ES-I3 (cell line): ENCODE results near the gene PRKAG2.

Experiments
- H3K36me3 ChIP-seq: 2 replicates; pipeline ENCODE4 v1.6.1; 2013; ENCODE audit warnings: mild to moderate bottlenecking, low read length, control low read depth, moderate library complexity; ENCODE audit not compliant: insufficient read depth
- H3K4me1 ChIP-seq: 2 replicates; pipeline ENCODE4 v1.6.1; 2013; ENCODE audit warnings: mild to moderate bottlenecking, control low read depth, low read length; ENCODE audit not compliant: insufficient read depth
- H3K9ac ChIP-seq: 2 replicates; pipeline ENCODE4 v1.6.1; 2013; ENCODE audit warnings: low read depth, mild to moderate bottlenecking, low read length, moderate library complexity
- H3K9me3 ChIP-seq: 2 replicates; pipeline ENCODE4 v1.6.1; 2013; ENCODE audit warnings: mild to moderate bottlenecking, low read length, moderate library complexity; ENCODE audit not compliant: control insufficient read depth, insufficient read depth

The PRKAG2 gene

GRCh38 chr7:151815419-151815818 is 61.5 kb downstream of the PRKAG2 start:
- H3K4me1 ChIP-seq: peaks cover 12% of the 10 kb centered on the region; the same call in 1 of the 2 replicates
- no peaks in the 10 kb centered on the region for H3K36me3 ChIP-seq
- H3K9ac ChIP-seq: no peak overlapping the region
- H3K9me3 ChIP-seq: no peaks in the 10 kb centered on the region

DNA sequence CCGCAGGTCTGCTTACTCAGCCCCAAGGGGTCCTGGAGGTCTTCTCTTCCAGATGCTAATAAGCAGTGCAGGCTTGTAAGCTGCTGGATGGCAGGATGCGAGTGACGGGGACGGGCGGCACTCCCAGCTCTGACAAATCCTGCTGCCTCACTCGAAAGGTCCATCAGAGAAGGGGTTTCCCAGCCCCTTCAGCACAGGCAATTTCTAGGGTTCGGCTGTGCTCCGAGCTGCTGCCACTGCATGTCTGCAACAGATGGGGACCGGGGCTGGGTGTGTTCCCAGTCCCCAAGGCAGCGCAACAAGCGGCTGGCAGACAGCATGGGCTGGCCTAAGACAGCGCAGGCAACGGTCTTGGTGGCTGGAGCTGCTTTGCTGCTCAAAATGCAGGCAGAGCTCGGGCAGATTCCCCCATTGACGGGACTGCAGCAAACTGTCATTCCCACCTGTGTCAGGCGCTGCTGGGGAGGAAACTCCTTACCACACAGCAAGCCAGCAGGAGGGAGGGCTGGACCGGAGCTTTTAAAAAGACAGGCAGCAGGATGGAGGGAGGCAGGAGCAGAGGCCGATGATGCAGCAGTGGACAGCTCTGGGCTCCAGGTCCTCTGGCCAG is 62.4 kb downstream of the PRKAG2 start:
- Histone ChIP-seq H3K9ac (no peak overlapping the region), H3K4me1 (peaks cover 12% of the 10 kb centered on the region; the same call in 1 of the 2 replicates), H3K36me3 (no peaks in the 10 kb centered on the region), H3K9me3 (no peaks in the 10 kb centered on the region)

DNA sequence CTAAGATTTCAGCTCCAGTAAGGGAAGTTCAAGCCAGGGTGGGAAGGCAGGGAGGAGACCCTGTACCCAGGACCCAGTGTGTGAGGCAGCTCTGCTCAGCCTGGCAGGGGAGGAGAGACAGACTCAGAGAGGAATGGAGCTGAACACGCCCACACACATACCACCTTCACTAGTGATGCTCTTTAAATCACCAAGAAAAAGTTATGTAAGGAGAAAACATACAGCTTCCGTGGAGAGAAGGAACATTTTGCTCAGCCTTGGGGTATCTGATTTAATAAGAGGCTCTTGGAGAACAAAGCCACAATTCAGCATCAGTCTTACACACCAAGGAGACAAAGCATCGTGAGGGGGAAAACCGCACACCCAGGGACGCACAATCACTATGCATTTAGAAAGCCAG is 62.9 kb downstream of the PRKAG2 start:
- Histone ChIP-seq H3K9ac (no peak overlapping the region), H3K36me3 (no peaks in the 10 kb centered on the region), H3K4me1 (peaks cover 12% of the 10 kb centered on the region; the same call in 1 of the 2 replicates), H3K9me3 (no peaks in the 10 kb centered on the region)

DNA sequence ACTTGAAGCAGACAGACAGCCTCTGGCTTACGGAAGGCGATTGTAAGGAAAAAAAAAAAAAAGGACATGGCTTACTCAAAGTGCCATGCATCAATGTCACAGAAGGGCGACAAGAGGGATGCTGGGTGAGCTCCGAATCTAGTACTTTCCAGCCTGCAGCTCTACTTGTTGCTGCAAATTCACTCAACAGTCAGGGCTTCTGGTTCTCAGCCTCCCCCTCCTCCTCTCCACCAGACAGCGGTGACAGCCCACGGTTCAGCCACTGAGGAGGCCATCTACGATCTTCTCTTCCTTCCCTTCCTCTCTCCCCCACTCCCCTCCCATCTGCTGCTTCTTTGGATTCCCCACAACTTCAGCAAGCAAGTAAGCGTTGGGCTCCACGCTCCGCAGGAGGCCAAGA is 63.5 kb downstream of the PRKAG2 start:
- H3K9ac ChIP-seq: no peak overlapping the region
- H3K36me3 ChIP-seq: no peaks in the 10 kb centered on the region
- H3K9me3 ChIP-seq: no peaks in the 10 kb centered on the region
- H3K4me1 ChIP-seq: peaks cover 12% of the 10 kb centered on the region; the same call in 1 of the 2 replicates

DNA sequence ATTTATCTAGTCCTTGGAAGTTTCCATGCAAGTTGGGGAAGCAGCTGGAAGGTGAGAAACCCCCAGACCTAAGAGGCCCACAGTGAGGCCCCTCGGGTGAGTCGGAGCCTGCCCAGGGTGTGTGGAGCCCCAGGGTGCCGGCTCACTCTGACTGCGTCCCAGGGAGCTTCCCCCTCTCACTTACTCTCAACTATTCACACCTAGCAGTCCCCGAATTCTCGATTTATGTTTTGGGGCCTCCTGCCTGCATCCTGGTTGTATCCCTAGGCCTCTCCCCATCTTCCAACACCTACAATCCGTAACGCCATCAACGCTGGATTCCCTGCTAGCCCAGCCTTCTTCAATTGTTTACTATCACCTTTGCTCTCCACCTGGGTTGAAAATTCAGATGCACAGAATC is 63.9 kb downstream of the PRKAG2 start:
- H3K9ac ChIP-seq: no peak overlapping the region
- H3K4me1 ChIP-seq: peaks cover 12% of the 10 kb centered on the region; the same call in 1 of the 2 replicates
- H3K36me3 ChIP-seq: no peaks in the 10 kb centered on the region
- no peaks in the 10 kb centered on the region for H3K9me3 ChIP-seq

DNA sequence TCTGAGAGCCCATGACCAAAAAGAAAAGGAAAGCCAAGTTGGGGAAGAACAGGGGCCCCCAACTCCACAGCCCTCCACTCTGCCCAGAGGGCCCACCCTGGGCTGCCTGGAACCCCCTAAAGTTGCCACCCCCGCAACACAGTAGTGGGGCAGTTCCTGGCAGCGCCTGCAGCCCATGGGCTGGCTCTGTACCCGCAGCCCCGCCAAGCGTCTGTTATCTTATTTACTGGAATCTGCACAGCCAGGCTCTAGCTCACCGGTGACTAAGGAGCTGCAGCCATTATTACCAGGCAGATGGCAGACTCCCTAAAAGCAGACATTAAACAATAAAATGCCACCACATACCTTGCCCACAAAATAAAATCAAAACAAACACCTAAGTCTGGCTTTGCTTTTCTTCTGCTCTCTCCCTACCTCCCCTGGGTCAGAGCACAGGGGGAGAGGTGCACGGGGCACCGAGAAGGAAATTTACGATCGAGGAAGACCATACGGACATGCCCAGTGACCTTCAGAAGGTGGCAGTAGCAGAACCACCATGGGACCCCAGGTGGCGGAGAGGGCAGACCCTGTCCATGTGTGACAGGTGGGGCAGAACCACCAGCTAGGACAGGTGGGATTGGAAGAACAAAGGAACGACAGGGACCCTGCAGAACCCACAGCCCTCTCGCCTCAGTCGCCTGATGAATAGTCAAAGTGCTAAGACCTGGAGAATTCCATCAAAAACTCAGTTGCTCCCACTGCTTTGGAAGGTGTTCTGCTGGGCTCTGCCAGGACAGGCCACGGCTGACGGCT is 66.3 kb downstream of the PRKAG2 start:
- Histone ChIP-seq H3K4me1 (peaks cover 12% of the 10 kb centered on the region; the same call in 1 of the 2 replicates), H3K9ac (no peak overlapping the region), H3K9me3 (no peaks in the 10 kb centered on the region), H3K36me3 (no peaks in the 10 kb centered on the region)

GRCh38 chr7:151809864-151810170 is 67.1 kb downstream of the PRKAG2 start:
- Histone ChIP-seq H3K9ac (no peak overlapping the region), H3K9me3 (no peaks in the 10 kb centered on the region), H3K4me1 (peaks cover 12% of the 10 kb centered on the region; the same call in 1 of the 2 replicates), H3K36me3 (no peaks in the 10 kb centered on the region)

DNA sequence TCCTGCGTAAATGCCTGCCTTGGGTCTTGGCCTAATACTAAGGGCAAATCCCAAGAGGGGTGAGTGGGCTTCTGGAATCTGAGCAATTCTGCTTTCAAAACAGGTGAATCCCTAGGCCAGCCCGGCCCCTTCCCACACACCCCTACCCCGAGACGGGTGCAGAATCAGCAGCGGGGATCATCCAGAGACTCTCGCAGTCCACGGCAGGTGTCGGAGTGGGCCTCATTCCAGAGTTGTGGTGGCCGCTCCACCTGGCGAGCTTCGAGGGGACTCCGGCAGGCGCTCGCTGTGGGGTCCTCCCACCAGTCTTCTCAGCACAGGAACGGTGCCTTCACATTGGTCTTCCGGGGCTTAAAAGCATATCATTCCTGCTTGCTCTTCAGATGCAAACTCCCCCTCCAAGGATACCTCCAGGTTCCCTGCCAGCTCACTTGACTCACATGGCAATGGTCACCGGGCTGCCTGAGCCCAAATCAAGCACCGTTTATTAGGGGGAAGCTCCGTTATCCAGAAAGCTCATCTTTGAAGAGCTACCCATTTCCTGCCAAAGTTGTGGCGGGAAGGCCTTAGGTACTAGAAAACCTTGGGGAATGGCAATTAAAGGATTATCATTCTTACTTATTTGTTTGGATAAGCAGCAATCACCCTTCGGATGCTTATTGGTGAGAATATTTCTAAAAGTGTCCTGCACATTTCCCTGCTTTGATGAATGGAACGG is 67.6 kb downstream of the PRKAG2 start:
- Histone ChIP-seq H3K36me3 (no peaks in the 10 kb centered on the region), H3K4me1 (peaks cover 12% of the 10 kb centered on the region; the same call in 1 of the 2 replicates), H3K9ac (no peak overlapping the region), H3K9me3 (no peaks in the 10 kb centered on the region)

DNA sequence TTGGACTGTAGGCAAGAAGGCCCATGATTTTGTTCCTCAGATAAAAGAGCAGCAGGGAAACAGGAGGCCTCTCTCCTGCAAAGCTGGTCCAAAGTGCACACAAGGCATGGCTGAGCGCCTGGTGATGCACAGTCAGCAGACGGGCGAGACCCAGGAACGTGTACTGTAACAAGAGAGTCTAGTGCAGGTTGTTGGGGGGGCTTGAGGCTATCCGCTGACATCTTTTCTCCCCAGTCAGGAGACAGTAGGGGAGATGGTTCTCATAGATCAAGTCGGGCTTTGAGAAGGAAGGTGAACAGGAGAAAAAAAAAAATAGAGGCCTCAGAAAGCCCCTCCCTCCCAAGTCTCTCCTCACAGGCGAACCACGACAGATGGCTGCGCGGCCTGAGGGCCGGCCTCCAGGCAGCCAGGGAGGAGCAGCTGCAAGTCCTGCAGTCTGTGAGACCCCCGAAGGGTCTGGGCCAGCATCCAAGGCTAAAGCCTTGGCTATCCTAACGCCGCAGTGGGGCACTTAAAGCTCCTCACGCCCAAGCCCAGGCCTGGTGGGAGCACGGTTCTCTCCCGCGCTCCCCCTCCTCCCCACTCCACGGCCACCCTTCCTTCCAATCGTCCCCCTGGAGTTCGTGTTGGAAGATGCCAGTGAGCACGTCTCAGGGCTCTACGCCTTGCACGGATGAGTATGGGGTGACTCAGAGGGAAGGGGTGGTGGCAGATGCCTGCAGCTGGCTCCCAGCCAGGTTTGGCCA is 68.3 kb downstream of the PRKAG2 start:
- H3K9ac ChIP-seq: no peak overlapping the region
- no peaks in the 10 kb centered on the region for H3K36me3 ChIP-seq
- 0 out of 2 replicates have a peak, but pooled peaks cover 6% of the 10 kb centered on the region for H3K4me1 ChIP-seq
- H3K9me3 ChIP-seq: no peaks in the 10 kb centered on the region

DNA sequence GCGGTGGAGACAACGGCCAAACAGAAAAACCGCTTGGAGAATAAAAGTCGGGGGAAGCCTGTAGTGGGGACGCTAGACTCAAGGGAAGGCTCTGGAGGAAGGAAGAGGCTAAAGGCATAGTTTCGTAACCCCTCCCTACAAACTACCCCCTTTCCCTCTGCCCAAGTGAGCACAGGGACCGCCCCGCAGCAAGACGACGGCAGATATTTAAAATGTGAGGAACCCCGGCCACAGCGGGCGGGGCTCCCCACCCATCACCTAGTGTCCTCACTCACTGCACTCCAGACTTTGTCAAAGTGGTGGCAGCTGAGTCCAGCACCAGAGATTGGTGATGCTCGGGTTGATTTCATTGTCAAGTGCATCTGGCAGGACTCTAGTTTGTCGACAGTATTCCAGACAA is 69.1 kb downstream of the PRKAG2 start:
- no peak overlapping the region for H3K9ac ChIP-seq
- no peaks in the 10 kb centered on the region for H3K36me3 ChIP-seq
- H3K4me1 ChIP-seq: no peaks in the 10 kb centered on the region
- no peaks in the 10 kb centered on the region for H3K9me3 ChIP-seq

GRCh38 chr7:151806952-151807775 is 69.8 kb downstream of the PRKAG2 start:
- Histone ChIP-seq H3K36me3 (no peaks in the 10 kb centered on the region), H3K9ac (no peak overlapping the region), H3K4me1 (no peaks in the 10 kb centered on the region), H3K9me3 (no peaks in the 10 kb centered on the region)

DNA sequence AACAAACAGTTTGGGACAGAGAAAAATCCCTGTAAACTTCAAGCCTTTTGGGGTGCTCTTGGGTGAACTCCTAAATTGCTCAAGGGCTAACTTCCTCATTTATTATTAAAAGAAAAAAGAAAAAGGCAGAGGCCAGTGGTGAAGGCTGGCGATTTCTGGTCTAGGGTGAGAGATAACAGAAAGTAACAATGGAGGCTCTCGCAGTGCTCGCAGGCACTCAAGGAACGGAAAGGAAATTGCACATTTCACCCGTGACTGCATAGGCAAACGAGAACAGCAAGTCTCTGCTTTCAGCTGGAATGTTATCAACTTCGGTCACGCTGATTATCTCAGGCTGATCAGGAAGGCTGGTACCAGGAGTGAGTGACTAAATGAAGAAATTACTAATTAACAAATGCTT is 70.7 kb downstream of the PRKAG2 start:
- Histone ChIP-seq H3K36me3 (no peaks in the 10 kb centered on the region), H3K9me3 (no peaks in the 10 kb centered on the region), H3K9ac (no peak overlapping the region), H3K4me1 (no peaks in the 10 kb centered on the region)

GRCh38 chr7:151805191-151805590 is 71.7 kb downstream of the PRKAG2 start:
- H3K36me3 ChIP-seq: no peaks in the 10 kb centered on the region
- H3K4me1 ChIP-seq: no peaks in the 10 kb centered on the region
- no peak overlapping the region for H3K9ac ChIP-seq
- no peaks in the 10 kb centered on the region for H3K9me3 ChIP-seq
